GM18909 (cell line): ENCODE results near the gene PEX26.
A peak's percentile ranks its signal among the peaks of the same experiment; 100 is the strongest.
"Not testable (repeated sequence)": the region's sequence is repeated elsewhere in the genome, so short reads cannot be mapped to it uniquely, and the experiment has no call there.

Experiments used
- ATAC-seq: cut with Tn5 transposase; IDR thresholded peaks from one replicate; pipeline ENCODE4 v1.9.1; 2021; ENCODE audit warnings: mild to moderate bottlenecking; ENCODE audit not compliant: unreplicated experiment, poor library complexity

Gene PEX26

GRCh38 chr22:18070556-18071306, 7.1 kb upstream of the PEX26 start:
- no peak for ATAC-seq

- not testable (repeated sequence) for ATAC-seq
Measured at GRCh38 chr22:18071307-18071967, 6.4 kb upstream of the PEX26 start.

GRCh38 chr22:18071968-18072310, 5.9 kb upstream of the PEX26 start:
- ATAC-seq, result no peak

- no peak for ATAC-seq
Measured at GRCh38 chr22:18073467-18073866, 4.3 kb upstream of the PEX26 start.

GRCh38 chr22:18073927-18074326, 3.9 kb upstream of the PEX26 start:
- not testable (repeated sequence) for ATAC-seq

GRCh38 chr22:18075101-18075719, 2.6 kb upstream of the PEX26 start:
- ATAC-seq, result no peak

GRCh38 chr22:18075720-18076497, 1.9 kb upstream of the PEX26 start:
- ATAC-seq, result no peak

GRCh38 chr22:18077087-18077638, 627 bp upstream of the PEX26 start:
- no peak for ATAC-seq

- ATAC-seq, result peak; percentile 25
Measured at GRCh38 chr22:18078329-18079041, 695 bp downstream of the PEX26 start.

- no peak for ATAC-seq
Measured at GRCh38 chr22:18079706-18080233, 2.0 kb downstream of the PEX26 start.

GRCh38 chr22:18081416-18081815, 3.6 kb downstream of the PEX26 start:
- no peak for ATAC-seq

GRCh38 chr22:18082467-18082866, 4.7 kb downstream of the PEX26 start:
- no peak for ATAC-seq

GRCh38 chr22:18083406-18083805, 5.6 kb downstream of the PEX26 start:
- no peak for ATAC-seq

- no peak for ATAC-seq
Measured at GRCh38 chr22:18085188-18085587, 7.4 kb downstream of the PEX26 start.

- no peak for ATAC-seq
Measured at GRCh38 chr22:18087350-18087855, 9.6 kb downstream of the PEX26 start.

GRCh38 chr22:18088825-18089568, 11.2 kb downstream of the PEX26 start:
- no peak for ATAC-seq

- ATAC-seq, result no peak
Measured at GRCh38 chr22:18090286-18090685, 12.5 kb downstream of the PEX26 start.

GRCh38 chr22:18091478-18091877, 13.7 kb downstream of the PEX26 start:
- no peak for ATAC-seq
